HCT116 (cell line): ENCODE data around the gene LKAAEAR1. TPM values are rescaled to one million over a fixed set of nuclear protein-coding genes. Genes with fewer than 3 reads are reported as not detected.
A peak's percentile ranks its signal among the peaks of the same experiment; 100 is the strongest.

Experiments used
- ATAC-seq: fragments of 200-7000 bp; cut with Tn5 transposase; 2 replicates; pipeline ENCODE4 v1.9.1; 2020; ENCODE audit warnings: mild to moderate bottlenecking, moderate library complexity
- BruUV-seq: library from RNA; stranded (reverse); fragments of 400-500 nt; replicated peaks from 2 replicates; lab custom pipeline; 2021; lab: Mats Ljungman, UMichigan
- CTCF ChIA-PET: fragments of 300-600 bp; sonication (Branson Sonifier 250); formaldehyde crosslinking; loops from one replicate; lab custom pipeline; 2021; ENCODE audit warnings: antibody characterized with exemption; lab: Charles Lee
- POLR2A ChIA-PET: fragments of 300-600, 350-600 bp; sonication (Branson Sonifier 250); formaldehyde crosslinking; loops from one replicate; lab custom pipeline; 2021; ENCODE audit warnings: antibody characterized with exemption; lab: Charles Lee
- RAD21 ChIA-PET, 2 experiments: fragments of 300-600 bp; sonication (Branson Sonifier 250); formaldehyde crosslinking; loops; one replicate each; lab custom pipeline; 2023; ENCODE audit warnings: low total read pairs in 2 of 2; ENCODE audit not compliant: uncharacterized antibody in 2 of 2, unreplicated experiment in 2 of 2, low non-redundant PET in 1 of 2; lab: Charles Lee
- DNase-seq: peaks from one replicate; pipeline ENCODE4 v3.0.0-alpha.2; 2010; ENCODE audit warnings: low read depth, low spot score
- H2AFZ ChIP-seq: fragments of 200-600 bp; shearing (Covaris generic), sonication (generic); 2 replicates; pipeline ENCODE4 v1.6.1; 2017; ENCODE audit warnings: low read depth, mixed run types, mixed read lengths, antibody characterized with exemption, low read length; ENCODE audit not compliant: poor library complexity, severe bottlenecking
- H3K27ac ChIP-seq: 2 replicates; pipeline ENCODE4 v1.5.1; 2012; ENCODE audit warnings: low read depth, low read length
- H3K27me3 ChIP-seq: fragments of 200-600 bp; sonication (generic); 2 replicates; pipeline ENCODE4 v1.6.1; 2016; ENCODE audit warnings: mixed run types, low read length, mixed read lengths; ENCODE audit not compliant: insufficient read depth
- H3K36me3 ChIP-seq, 2 experiments: fragments of 200-500 bp in 1 of 2; fragments of 200-600 bp in 1 of 2; sonication (Bioruptor generic) in 1 of 2; sonication (generic) in 1 of 2; 2 replicates each; pipeline versions ENCODE4 v1.5.1 to v1.6.1; 2014 to 2016; ENCODE audit warnings: low read length in 2 of 2, inconsistent platforms in 1 of 2, mixed read lengths in 1 of 2, mixed run types in 1 of 2; ENCODE audit not compliant: insufficient read depth in 2 of 2, control insufficient read depth in 1 of 2
- H3K4me1 ChIP-seq, 2 experiments: fragments of 200-600 bp in 1 of 2; sonication (generic) in 1 of 2; 2 replicates each; pipeline versions ENCODE4 v1.5.1 to v1.6.1; 2012 to 2017; ENCODE audit warnings: low read length in 2 of 2, inconsistent platforms in 1 of 2, mild to moderate bottlenecking in 1 of 2, mixed read lengths in 1 of 2, mixed run types in 1 of 2, moderate library complexity in 1 of 2; ENCODE audit not compliant: insufficient read depth in 2 of 2, control insufficient read depth in 1 of 2
- H3K4me2 ChIP-seq: fragments of 200-600 bp; sonication (generic); 2 replicates; pipeline ENCODE4 v1.6.1; 2017; ENCODE audit warnings: mixed run types, low read length, mixed read lengths
- H3K4me3 ChIP-seq, 2 experiments: fragments of 200-600 bp in 1 of 2; sonication (generic) in 1 of 2; replicated peaks in 1 of 2; 2 replicates each; pipeline ENCODE4 v1.5.1; 2011 to 2016; ENCODE audit warnings: low read length in 2 of 2, control low read depth in 1 of 2, low read depth in 1 of 2, mild to moderate bottlenecking in 1 of 2, mixed read lengths in 1 of 2, mixed run types in 1 of 2
- H3K79me2 ChIP-seq: fragments of 200-600 bp; sonication (generic); 2 replicates; pipeline ENCODE4 v1.6.1; 2017; ENCODE audit warnings: mild to moderate bottlenecking, mixed run types, low read length, moderate library complexity, mixed read lengths; ENCODE audit not compliant: insufficient read depth
- H3K9ac ChIP-seq: fragments of 200-600 bp; sonication (generic); 2 replicates; pipeline ENCODE4 v1.6.1; 2016; ENCODE audit warnings: low read length, mixed read lengths
- H3K9me2 ChIP-seq: fragments of 200-600 bp; sonication (generic), shearing (Covaris generic); 2 replicates; pipeline ENCODE4 v1.6.1; 2017; ENCODE audit warnings: mixed run types, mild to moderate bottlenecking, moderate library complexity; ENCODE audit not compliant: insufficient read depth
- H3K9me3 ChIP-seq, 2 experiments: fragments of 200-500 bp in 1 of 2; fragments of 200-600 bp in 1 of 2; sonication (Bioruptor generic) in 1 of 2; sonication (generic) in 1 of 2; 2 replicates each; pipeline ENCODE4 v1.6.1; 2014 to 2017; ENCODE audit warnings: low read length in 2 of 2, mixed read lengths in 2 of 2, inconsistent platforms in 1 of 2, low read depth in 1 of 2, mild to moderate bottlenecking in 1 of 2, mixed run types in 1 of 2, moderate library complexity in 1 of 2; ENCODE audit not compliant: control insufficient read depth in 1 of 2, insufficient read depth in 1 of 2
- H4K20me1 ChIP-seq: fragments of 200-600 bp; sonication (generic), shearing (Covaris generic); 2 replicates; pipeline ENCODE4 v1.6.1; 2017; ENCODE audit warnings: mixed run types, mild to moderate bottlenecking, moderate library complexity; ENCODE audit not compliant: insufficient read depth
- CBX3 ChIP-seq: IDR thresholded peaks from 2 replicates; pipeline ENCODE4 v1.6.1; 2012; ENCODE audit warnings: low read depth
- EZH2phosphoT487 ChIP-seq: fragments of 200-600 bp; IDR thresholded peaks from 2 replicates; pipeline ENCODE4 v1.6.1; 2018; ENCODE audit warnings: antibody characterized with exemption, borderline replicate concordance
- FOSL1 ChIP-seq: IDR thresholded peaks from 2 replicates; pipeline ENCODE4 v1.6.1; 2012; ENCODE audit warnings: low read depth
- POLR2AphosphoS5 ChIP-seq: IDR thresholded peaks from 2 replicates; pipeline ENCODE4 v1.6.1; 2011; ENCODE audit warnings: mild to moderate bottlenecking, low read depth, low read length, moderate library complexity
- RAD21 ChIP-seq: IDR thresholded peaks from 2 replicates; pipeline ENCODE4 v1.6.1; 2012; ENCODE audit warnings: low read depth, mild to moderate bottlenecking
- REST ChIP-seq: IDR thresholded peaks from 2 replicates; pipeline ENCODE4 v1.6.1; 2012; ENCODE audit warnings: low read depth
- YY1 ChIP-seq: IDR thresholded peaks from 2 replicates; pipeline ENCODE4 v1.6.1; 2011; ENCODE audit warnings: low read length, low read depth, moderate library complexity, mild to moderate bottlenecking; ENCODE audit not compliant: insufficient replicate concordance; ENCODE audit errors: extremely low read depth
- ZNF274 ChIP-seq: fragments of 200-500 bp; sonication (Bioruptor generic); IDR thresholded peaks from 2 replicates; pipeline ENCODE4 v1.6.1; 2014; ENCODE audit warnings: mild to moderate bottlenecking, low read depth, low read length, inconsistent platforms
- intact Hi-C: fragments of 100-400 bp; cut with micrococcal nuclease; formaldehyde crosslinking; loops from 2 replicates; pipeline ENCODE4 v1.10.0; 2022
- total RNA-seq: library from RNA; stranded (reverse); gene quantifications from one replicate; pipeline ENCODE4 v1.2.1, GENCODE V29; 2021; ENCODE audit not compliant: unreplicated experiment
- TF ChIP-seq, protein P1 (sequence below), 3 experiments: fragments of 200-600 bp in 1 of 3; sonication (generic) in 1 of 3; IDR thresholded peaks in 2 of 3; conservative IDR thresholded peaks in 1 of 3; 2 replicates each; pipeline ENCODE4 v1.5.1; 2012 to 2017; ENCODE audit warnings: low read depth in 2 of 3, low read length in 2 of 3, antibody characterized with exemption in 1 of 3, borderline replicate concordance in 1 of 3, control low read depth in 1 of 3, mild to moderate bottlenecking in 1 of 3, mixed read lengths in 1 of 3, mixed run types in 1 of 3, moderate library complexity in 1 of 3; ENCODE audit not compliant: insufficient read depth in 1 of 3
- TF ChIP-seq, protein P2 (sequence below): IDR thresholded peaks from 2 replicates; pipeline ENCODE4 v1.6.1; 2011; ENCODE audit warnings: mild to moderate bottlenecking, low read length, moderate library complexity; ENCODE audit not compliant: insufficient replicate concordance; ENCODE audit errors: extremely low read depth

The LKAAEAR1 gene
- total RNA-seq, 1 experiment from 2014 or later: not detected

DNA sequence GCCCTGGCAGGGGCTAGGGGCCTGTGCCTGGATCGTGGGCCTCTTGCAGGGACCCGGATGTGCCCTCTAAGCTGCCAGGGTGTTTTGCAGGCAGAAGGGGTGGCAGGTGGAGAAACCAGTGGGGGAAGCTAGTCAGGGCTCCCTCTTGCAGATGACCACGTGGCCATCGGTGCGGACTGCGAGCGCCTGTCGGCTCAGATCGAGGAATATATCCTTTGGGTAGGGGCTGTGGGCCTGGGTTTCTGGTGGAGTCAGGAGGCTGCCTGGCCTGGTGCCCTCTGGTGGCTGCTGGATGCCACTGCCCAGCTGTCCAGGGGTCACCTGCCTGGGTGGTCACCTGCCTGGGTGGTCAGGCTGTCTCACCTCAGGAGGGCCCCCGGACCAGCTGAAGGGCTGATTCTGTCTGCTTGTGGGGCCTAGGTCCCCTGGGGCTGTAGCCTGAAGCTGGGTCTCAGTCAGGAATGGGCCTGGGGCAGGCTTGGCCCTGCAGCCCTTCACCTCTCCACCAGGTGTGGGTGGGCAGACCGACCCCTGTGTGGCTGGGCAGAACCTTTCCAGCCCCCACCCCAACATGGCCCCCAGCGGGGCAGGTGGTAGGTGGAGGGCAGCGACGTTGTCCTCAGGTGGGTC lies 14.5 kb downstream of the LKAAEAR1 start:
- Histone ChIP-seq H3K4me3 (no peak overlapping the region), H3K9me3 (no peaks in the 10 kb centered on the region), H2AFZ (no peak overlapping the region), H3K27ac (no peak overlapping the region), H3K79me2 (no peaks in the 10 kb centered on the region), H4K20me1 (no peaks in the 10 kb centered on the region), H3K4me1 (peaks cover 27 to 29% of the 10 kb centered on the region in 2 experiments), H3K27me3 (no peaks in the 10 kb centered on the region), H3K4me2 (no peak overlapping the region), H3K36me3 (no peaks in the 10 kb centered on the region), H3K9me2 (no peaks in the 10 kb centered on the region), H3K9ac (no peak overlapping the region)
- ChIA-PET RAD21 (no interaction called here), CTCF (interaction anchor here (1.0 to 2.2 kb wide), 2 partner anchors 14 to 31 kb away, joined by 3 to 12 read pairs; partner anchors contain the start of gene LKAAEAR1), POLR2A (no interaction called here)
- DNase-seq: no peak
- peak; percentile 54 for ATAC-seq
- intact Hi-C loops: no loop called here
- TF ChIP-seq YY1: no peak
- TF ChIP-seq, protein P1, sequence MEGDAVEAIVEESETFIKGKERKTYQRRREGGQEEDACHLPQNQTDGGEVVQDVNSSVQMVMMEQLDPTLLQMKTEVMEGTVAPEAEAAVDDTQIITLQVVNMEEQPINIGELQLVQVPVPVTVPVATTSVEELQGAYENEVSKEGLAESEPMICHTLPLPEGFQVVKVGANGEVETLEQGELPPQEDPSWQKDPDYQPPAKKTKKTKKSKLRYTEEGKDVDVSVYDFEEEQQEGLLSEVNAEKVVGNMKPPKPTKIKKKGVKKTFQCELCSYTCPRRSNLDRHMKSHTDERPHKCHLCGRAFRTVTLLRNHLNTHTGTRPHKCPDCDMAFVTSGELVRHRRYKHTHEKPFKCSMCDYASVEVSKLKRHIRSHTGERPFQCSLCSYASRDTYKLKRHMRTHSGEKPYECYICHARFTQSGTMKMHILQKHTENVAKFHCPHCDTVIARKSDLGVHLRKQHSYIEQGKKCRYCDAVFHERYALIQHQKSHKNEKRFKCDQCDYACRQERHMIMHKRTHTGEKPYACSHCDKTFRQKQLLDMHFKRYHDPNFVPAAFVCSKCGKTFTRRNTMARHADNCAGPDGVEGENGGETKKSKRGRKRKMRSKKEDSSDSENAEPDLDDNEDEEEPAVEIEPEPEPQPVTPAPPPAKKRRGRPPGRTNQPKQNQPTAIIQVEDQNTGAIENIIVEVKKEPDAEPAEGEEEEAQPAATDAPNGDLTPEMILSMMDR (IDR thresholded peaks at IDR 0.05 in 2 of 3, conservative IDR thresholded peaks at IDR 0.05 in 1 of 3; ENCODE audit: borderline replicate concordance in 1 of 3, insufficient read depth in 1 of 3, low read depth in 2 of 3, low read length in 2 of 3): peak in 2 of 3 experiments; percentile 92 to 98; a peak in 5 of 6 replicates
- BruUV-seq: no TSS peak

DNA sequence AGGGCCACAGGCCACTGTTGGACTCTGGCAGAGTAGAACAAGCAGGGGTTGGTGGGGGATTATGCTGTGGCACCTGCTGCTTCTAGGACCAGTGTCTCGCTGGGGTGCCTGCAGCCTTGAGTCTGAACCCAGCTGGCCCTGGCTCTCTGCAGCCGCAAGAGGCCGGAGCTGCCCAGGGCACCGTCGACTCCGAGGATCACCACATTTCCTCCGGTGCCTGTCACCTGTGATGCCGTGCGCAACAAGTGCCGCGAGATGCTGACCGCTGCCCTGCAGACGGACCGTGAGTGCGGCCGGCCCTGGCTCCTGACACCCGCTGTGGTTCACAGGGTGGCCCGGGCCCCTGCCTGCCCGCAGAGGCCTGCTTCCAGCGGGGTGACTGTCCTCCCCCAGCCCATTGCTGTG lies 15.0 kb downstream of the LKAAEAR1 start:
- H3K9me2 ChIP-seq: no peaks in the 10 kb centered on the region
- no peaks in the 10 kb centered on the region for H4K20me1 ChIP-seq
- H3K36me3 ChIP-seq: no peaks in the 10 kb centered on the region
- no peaks in the 10 kb centered on the region for H3K9me3 ChIP-seq
- BruUV-seq: no TSS peak
- CTCF ChIA-PET: interaction anchor here (1.0 to 2.2 kb wide), 2 partner anchors 15 to 30 kb away, joined by 3 to 12 read pairs; partner anchors contain the start of gene LKAAEAR1
- H3K27me3 ChIP-seq: no peaks in the 10 kb centered on the region
- H3K9ac ChIP-seq: no peak overlapping the region
- no peak overlapping the region for H3K4me3 ChIP-seq
- H3K4me2 ChIP-seq: no peak overlapping the region
- ATAC-seq: no peak
- no peak for DNase-seq
- POLR2A ChIA-PET: no interaction called here
- H3K4me1 ChIP-seq: peaks cover 32 to 34% of the 10 kb centered on the region in 2 experiments
- RAD21 ChIA-PET: no interaction called here
- no peak overlapping the region for H2AFZ ChIP-seq
- no peak overlapping the region for H3K27ac ChIP-seq
- intact Hi-C loops: no loop called here
- H3K79me2 ChIP-seq: no peaks in the 10 kb centered on the region
- no peak for TF ChIP-seq POLR2AphosphoS5
- TF ChIP-seq YY1: no peak
- TF ChIP-seq, protein P2, sequence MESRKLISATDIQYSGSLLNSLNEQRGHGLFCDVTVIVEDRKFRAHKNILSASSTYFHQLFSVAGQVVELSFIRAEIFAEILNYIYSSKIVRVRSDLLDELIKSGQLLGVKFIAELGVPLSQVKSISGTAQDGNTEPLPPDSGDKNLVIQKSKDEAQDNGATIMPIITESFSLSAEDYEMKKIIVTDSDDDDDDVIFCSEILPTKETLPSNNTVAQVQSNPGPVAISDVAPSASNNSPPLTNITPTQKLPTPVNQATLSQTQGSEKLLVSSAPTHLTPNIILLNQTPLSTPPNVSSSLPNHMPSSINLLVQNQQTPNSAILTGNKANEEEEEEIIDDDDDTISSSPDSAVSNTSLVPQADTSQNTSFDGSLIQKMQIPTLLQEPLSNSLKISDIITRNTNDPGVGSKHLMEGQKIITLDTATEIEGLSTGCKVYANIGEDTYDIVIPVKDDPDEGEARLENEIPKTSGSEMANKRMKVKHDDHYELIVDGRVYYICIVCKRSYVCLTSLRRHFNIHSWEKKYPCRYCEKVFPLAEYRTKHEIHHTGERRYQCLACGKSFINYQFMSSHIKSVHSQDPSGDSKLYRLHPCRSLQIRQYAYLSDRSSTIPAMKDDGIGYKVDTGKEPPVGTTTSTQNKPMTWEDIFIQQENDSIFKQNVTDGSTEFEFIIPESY: no peak
- no peak for TF ChIP-seq CBX3
- no peak for TF ChIP-seq REST
- no peak for TF ChIP-seq FOSL1
- no peak for TF ChIP-seq RAD21
- TF ChIP-seq ZNF274: no peak
- TF ChIP-seq EZH2phosphoT487: no peak
